Measurements from ENCODE around the gene PAXX.

DNA sequence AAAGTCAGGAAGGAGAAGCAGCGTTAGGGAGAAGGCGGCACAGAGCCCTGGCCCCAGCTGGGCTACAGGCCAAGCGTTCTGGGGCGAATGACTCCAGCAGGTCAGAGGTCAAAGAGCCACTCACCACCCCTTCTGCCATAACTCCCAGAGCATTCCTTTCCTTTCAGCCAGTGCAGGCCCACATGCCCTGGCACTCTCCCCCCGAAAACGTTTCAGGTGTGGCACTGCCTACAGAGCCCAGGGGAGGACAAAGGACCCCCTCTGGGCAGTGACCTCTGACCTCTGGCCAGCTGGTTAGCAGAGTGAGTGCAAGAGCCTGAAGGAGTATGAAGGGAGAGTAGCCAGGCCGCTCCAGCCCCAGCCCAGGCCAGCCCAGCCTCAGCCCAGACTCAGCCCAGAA lies 30.9 kb downstream of the PAXX start:
- TF ChIP-seq, protein P1, sequence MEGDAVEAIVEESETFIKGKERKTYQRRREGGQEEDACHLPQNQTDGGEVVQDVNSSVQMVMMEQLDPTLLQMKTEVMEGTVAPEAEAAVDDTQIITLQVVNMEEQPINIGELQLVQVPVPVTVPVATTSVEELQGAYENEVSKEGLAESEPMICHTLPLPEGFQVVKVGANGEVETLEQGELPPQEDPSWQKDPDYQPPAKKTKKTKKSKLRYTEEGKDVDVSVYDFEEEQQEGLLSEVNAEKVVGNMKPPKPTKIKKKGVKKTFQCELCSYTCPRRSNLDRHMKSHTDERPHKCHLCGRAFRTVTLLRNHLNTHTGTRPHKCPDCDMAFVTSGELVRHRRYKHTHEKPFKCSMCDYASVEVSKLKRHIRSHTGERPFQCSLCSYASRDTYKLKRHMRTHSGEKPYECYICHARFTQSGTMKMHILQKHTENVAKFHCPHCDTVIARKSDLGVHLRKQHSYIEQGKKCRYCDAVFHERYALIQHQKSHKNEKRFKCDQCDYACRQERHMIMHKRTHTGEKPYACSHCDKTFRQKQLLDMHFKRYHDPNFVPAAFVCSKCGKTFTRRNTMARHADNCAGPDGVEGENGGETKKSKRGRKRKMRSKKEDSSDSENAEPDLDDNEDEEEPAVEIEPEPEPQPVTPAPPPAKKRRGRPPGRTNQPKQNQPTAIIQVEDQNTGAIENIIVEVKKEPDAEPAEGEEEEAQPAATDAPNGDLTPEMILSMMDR (IDR thresholded peaks at IDR 0.05), result no peak
- no peak for TF ChIP-seq POLR2A (IDR thresholded peaks at IDR 0.05)

Data from body of pancreas (tissue), 4 donors.